Measurements from ENCODE around the gene CTRB1. TPM values are rescaled to one million over a fixed set of nuclear protein-coding genes. Genes with fewer than 3 reads are reported as not detected.
A peak's percentile ranks its signal among the peaks of the same experiment; 100 is the strongest.

The CTRB1 gene
- total and polyA plus RNA-seq, 2 of the 8 experiments (the other 6 are each of a cell fraction or from before 2014, with no cell fraction given): not detected

DNA sequence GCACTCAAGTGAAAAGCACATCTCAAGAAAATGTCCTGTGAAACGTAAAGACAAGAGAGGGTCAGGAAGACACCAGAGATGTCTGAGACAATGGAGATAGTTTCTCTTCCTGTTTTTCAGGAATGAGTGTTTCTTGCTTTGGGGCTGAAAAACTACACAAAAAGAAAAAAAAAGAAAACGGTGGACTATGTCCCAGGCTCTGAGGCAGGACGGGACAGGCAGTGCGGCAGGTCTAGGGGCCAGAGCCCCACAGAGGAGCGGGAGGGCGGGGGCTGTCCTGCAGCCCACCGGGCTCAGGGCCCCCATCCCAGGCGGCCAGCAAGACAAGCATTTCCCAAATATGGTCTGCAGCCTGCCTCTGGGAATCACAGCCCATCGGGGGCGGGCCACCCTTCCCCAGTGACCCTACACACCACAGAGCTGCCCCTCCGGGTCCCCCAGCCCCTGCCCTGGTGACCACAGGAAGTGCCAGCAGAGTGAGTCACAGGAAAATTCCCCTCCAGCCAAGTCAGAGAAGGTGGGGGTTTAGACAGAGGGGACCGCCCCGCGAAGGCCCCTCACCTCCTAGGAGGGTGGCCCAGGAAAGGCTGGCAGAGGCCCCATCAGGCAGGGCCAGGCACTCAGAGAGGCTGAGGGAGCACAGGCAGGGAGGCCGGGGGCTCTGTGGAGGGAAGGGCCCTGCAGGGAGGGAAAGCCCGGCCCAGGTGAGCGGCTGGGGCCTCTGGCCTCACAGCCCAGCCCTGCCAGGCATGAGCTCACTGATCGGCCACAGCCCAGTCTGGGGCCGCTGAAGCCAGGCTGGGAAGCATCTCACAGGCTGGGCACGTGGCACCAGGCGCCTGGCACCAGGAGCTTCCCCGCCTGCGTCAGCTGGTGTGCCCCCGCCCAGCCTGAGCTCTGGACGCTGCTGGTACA lies 26.3 kb downstream of the CTRB1 start (continued):
- TF ChIP-seq, protein P1, sequence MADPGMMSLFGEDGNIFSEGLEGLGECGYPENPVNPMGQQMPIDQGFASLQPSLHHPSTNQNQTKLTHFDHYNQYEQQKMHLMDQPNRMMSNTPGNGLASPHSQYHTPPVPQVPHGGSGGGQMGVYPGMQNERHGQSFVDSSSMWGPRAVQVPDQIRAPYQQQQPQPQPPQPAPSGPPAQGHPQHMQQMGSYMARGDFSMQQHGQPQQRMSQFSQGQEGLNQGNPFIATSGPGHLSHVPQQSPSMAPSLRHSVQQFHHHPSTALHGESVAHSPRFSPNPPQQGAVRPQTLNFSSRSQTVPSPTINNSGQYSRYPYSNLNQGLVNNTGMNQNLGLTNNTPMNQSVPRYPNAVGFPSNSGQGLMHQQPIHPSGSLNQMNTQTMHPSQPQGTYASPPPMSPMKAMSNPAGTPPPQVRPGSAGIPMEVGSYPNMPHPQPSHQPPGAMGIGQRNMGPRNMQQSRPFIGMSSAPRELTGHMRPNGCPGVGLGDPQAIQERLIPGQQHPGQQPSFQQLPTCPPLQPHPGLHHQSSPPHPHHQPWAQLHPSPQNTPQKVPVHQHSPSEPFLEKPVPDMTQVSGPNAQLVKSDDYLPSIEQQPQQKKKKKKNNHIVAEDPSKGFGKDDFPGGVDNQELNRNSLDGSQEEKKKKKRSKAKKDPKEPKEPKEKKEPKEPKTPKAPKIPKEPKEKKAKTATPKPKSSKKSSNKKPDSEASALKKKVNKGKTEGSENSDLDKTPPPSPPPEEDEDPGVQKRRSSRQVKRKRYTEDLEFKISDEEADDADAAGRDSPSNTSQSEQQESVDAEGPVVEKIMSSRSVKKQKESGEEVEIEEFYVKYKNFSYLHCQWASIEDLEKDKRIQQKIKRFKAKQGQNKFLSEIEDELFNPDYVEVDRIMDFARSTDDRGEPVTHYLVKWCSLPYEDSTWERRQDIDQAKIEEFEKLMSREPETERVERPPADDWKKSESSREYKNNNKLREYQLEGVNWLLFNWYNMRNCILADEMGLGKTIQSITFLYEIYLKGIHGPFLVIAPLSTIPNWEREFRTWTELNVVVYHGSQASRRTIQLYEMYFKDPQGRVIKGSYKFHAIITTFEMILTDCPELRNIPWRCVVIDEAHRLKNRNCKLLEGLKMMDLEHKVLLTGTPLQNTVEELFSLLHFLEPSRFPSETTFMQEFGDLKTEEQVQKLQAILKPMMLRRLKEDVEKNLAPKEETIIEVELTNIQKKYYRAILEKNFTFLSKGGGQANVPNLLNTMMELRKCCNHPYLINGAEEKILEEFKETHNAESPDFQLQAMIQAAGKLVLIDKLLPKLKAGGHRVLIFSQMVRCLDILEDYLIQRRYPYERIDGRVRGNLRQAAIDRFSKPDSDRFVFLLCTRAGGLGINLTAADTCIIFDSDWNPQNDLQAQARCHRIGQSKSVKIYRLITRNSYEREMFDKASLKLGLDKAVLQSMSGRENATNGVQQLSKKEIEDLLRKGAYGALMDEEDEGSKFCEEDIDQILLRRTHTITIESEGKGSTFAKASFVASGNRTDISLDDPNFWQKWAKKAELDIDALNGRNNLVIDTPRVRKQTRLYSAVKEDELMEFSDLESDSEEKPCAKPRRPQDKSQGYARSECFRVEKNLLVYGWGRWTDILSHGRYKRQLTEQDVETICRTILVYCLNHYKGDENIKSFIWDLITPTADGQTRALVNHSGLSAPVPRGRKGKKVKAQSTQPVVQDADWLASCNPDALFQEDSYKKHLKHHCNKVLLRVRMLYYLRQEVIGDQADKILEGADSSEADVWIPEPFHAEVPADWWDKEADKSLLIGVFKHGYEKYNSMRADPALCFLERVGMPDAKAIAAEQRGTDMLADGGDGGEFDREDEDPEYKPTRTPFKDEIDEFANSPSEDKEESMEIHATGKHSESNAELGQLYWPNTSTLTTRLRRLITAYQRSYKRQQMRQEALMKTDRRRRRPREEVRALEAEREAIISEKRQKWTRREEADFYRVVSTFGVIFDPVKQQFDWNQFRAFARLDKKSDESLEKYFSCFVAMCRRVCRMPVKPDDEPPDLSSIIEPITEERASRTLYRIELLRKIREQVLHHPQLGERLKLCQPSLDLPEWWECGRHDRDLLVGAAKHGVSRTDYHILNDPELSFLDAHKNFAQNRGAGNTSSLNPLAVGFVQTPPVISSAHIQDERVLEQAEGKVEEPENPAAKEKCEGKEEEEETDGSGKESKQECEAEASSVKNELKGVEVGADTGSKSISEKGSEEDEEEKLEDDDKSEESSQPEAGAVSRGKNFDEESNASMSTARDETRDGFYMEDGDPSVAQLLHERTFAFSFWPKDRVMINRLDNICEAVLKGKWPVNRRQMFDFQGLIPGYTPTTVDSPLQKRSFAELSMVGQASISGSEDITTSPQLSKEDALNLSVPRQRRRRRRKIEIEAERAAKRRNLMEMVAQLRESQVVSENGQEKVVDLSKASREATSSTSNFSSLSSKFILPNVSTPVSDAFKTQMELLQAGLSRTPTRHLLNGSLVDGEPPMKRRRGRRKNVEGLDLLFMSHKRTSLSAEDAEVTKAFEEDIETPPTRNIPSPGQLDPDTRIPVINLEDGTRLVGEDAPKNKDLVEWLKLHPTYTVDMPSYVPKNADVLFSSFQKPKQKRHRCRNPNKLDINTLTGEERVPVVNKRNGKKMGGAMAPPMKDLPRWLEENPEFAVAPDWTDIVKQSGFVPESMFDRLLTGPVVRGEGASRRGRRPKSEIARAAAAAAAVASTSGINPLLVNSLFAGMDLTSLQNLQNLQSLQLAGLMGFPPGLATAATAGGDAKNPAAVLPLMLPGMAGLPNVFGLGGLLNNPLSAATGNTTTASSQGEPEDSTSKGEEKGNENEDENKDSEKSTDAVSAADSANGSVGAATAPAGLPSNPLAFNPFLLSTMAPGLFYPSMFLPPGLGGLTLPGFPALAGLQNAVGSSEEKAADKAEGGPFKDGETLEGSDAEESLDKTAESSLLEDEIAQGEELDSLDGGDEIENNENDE (IDR thresholded peaks at IDR 0.05; ENCODE audit: insufficient replicate concordance, low read length): no peak
- TF ChIP-seq, protein P2, sequence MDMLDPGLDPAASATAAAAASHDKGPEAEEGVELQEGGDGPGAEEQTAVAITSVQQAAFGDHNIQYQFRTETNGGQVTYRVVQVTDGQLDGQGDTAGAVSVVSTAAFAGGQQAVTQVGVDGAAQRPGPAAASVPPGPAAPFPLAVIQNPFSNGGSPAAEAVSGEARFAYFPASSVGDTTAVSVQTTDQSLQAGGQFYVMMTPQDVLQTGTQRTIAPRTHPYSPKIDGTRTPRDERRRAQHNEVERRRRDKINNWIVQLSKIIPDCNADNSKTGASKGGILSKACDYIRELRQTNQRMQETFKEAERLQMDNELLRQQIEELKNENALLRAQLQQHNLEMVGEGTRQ (IDR thresholded peaks at IDR 0.05; ENCODE audit: low read length): no peak
- TF ChIP-seq TAF7 (optimal IDR thresholded peaks at IDR 0.05; ENCODE audit: borderline replicate concordance, low read depth, low read length) (peak; percentile 27), CREB1 (IDR thresholded peaks at IDR 0.05) (0 out of 2 replicates have a peak, but pooled peaks have one; percentile 34), SIX5 (IDR thresholded peaks at IDR 0.05; ENCODE audit: low read depth, low read length) (no peak), SAP30 (IDR thresholded peaks at IDR 0.05; ENCODE audit: insufficient read depth, insufficient replicate concordance, low read length) (no peak), PHF8 (conservative IDR thresholded peaks at IDR 0.05; ENCODE audit: low read depth, low read length) (no peak), CHD1 (IDR thresholded peaks at IDR 0.05; ENCODE audit: low read depth, low read length) (no peak)
